Aorta (tissue), 5 donors: ENCODE measurements around the gene MEOX1. TPM values are rescaled to one million over a fixed set of nuclear protein-coding genes. Genes with fewer than 3 reads are reported as not detected.

Experiments
- ATAC-seq: fragments of 200-7000 bp; cut with Tn5 transposase; one replicate; pipeline ENCODE4 v1.9.1; 2022; ENCODE audit warnings: moderate library complexity; ENCODE audit not compliant: low FRiP score
- DNase-seq, 2 donors: peaks; one replicate each; pipeline ENCODE4 v3.0.0-alpha.2; 2020
- H3K27ac ChIP-seq, 2 donors: one replicate each; pipeline ENCODE4 v1.5.1; 2013; ENCODE audit warnings: low read length in 2 of 2, mild to moderate bottlenecking in 2 of 2, moderate library complexity in 2 of 2, control low read depth in 1 of 2, inconsistent platforms in 1 of 2, low read depth in 1 of 2
- H3K27me3 ChIP-seq, 2 donors: one replicate each; pipeline ENCODE4 v1.6.1; 2013; ENCODE audit warnings: control low read depth in 1 of 2, low read length in 1 of 2, mild to moderate bottlenecking in 1 of 2, moderate library complexity in 1 of 2; ENCODE audit not compliant: insufficient read depth in 2 of 2, control insufficient read depth in 1 of 2
- H3K36me3 ChIP-seq, 2 donors: one replicate each; pipeline ENCODE4 v1.6.1; 2013; ENCODE audit warnings: control low read depth in 1 of 2, low read length in 1 of 2, mild to moderate bottlenecking in 1 of 2; ENCODE audit not compliant: insufficient read depth in 2 of 2, control insufficient read depth in 1 of 2
- H3K4me1 ChIP-seq, 2 donors: one replicate each; pipeline ENCODE4 v1.6.1; 2013; ENCODE audit warnings: low read length in 2 of 2, control low read depth in 1 of 2, mild to moderate bottlenecking in 1 of 2, moderate library complexity in 1 of 2; ENCODE audit not compliant: insufficient read depth in 2 of 2, control insufficient read depth in 1 of 2
- H3K4me3 ChIP-seq, 2 donors: one replicate each; pipeline ENCODE4 v1.5.1; 2013; ENCODE audit warnings: low read length in 2 of 2, control low read depth in 1 of 2, mild to moderate bottlenecking in 1 of 2
- H3K9me3 ChIP-seq: one replicate; pipeline ENCODE4 v1.6.1; 2013; ENCODE audit warnings: mild to moderate bottlenecking, low read length; ENCODE audit not compliant: control insufficient read depth
- WGBS, 2 donors: extraction: QIAGEN DNeasy Blood & Tissue Kit; methylation state at CpG; one replicate each; pipeline ENCODE4 v1.1.7; 2013; 5-methylcytosine and 5-hydroxymethylcytosine counted together
- intact Hi-C, 2 donors: fragments of 100-400 bp; cut with DNase I; formaldehyde crosslinking; loops; one replicate each; pipeline versions ENCODE4 v1.14.2 to v1.15.0; 2022
- polyA plus RNA-seq, 2 donors: library from polyadenylated mRNA; stranded (reverse); fragments of 200-250 nt; gene quantifications; one replicate each; pipeline ENCODE4 v1.2.3, GENCODE V29; 2013
- total RNA-seq, 2 donors: library from RNA; stranded (reverse); fragmentation: NEBNext Ultra II Directional; extraction: Animal tissue kit (Norgen Biotek cat#: 25700); gene quantifications; one replicate each; pipeline ENCODE4 v1.2.1, GENCODE V29; 2021
- donor health status: healthy with polysubstance abuse.
- donor health status: Bipolar disorder and iron deficiency.
- donor health status: DM: no; HTN: no; CAD: no.
- donor health status: DM: no; HTN: no; CAD: no.
- donor health status: DM: yes; HTN: yes; CAD: no.

Gene MEOX1
- total and polyA plus RNA-seq, 4 donors: 0.41 to 32.9 (median 3.7) TPM

DNA sequence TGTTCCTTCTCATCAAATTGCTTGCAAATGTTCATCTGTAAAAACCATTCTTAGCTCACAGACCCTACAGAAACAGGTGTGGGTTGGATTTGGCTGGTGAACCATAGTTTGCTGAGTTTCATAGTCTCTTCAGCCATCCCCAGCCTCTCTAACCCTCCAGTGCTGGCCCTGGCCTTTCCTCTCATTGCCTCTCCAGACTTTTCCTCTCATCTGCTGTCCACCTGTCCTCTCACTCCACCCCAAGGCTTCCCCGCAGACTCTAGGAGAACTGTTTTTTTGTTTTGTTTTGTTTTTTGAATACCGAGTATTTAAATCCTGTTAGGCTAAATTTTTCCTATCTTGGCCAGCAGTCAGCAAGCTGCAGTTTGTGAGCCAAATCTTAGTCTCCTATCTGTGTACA, 41.1 kb downstream of the MEOX1 start:
- H3K27me3 ChIP-seq: no peaks in the 10 kb centered on the region
- H3K27ac ChIP-seq: no peak overlapping the region
- H3K36me3 ChIP-seq: no peaks in the 10 kb centered on the region
- H3K9me3 ChIP-seq: no peaks in the 10 kb centered on the region
- ATAC-seq (no peak), DNase-seq (no peak)
- intact Hi-C loops: no loop called here
- 14 to 16% methylated on average over 2 of the region's 2 CpGs for WGBS, 2 donors
- H3K4me3 ChIP-seq: no peak overlapping the region
- no peaks in the 10 kb centered on the region for H3K4me1 ChIP-seq

DNA sequence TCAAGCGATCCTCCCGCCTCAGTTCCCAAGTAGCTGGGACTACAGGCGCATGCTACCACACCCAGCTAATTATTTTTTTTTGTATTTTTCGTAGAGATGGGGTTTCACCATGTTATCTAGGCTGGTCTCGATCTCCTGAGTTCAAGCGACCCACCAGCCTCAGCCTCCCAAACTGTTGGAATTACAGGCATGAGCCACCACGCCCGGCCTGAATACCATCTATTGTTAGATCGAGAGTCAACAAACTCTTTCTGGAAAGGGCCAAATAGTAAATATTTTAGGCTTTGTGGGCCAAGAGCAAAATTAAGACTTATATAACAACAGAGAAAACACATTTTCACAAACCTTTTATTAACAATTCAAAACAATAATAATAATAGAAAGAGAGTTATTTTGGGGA, 41.6 kb downstream of the MEOX1 start:
- WGBS, 2 donors: 86 to 90% methylated on average over 9 of the region's 9 CpGs
- Histone ChIP-seq H3K4me1 (no peaks in the 10 kb centered on the region), H3K27ac (no peak overlapping the region), H3K9me3 (no peaks in the 10 kb centered on the region), H3K27me3 (no peaks in the 10 kb centered on the region), H3K4me3 (no peak overlapping the region), H3K36me3 (no peaks in the 10 kb centered on the region)
- no peak for DNase-seq
- ATAC-seq: no peak
- intact Hi-C loops: no loop called here

DNA sequence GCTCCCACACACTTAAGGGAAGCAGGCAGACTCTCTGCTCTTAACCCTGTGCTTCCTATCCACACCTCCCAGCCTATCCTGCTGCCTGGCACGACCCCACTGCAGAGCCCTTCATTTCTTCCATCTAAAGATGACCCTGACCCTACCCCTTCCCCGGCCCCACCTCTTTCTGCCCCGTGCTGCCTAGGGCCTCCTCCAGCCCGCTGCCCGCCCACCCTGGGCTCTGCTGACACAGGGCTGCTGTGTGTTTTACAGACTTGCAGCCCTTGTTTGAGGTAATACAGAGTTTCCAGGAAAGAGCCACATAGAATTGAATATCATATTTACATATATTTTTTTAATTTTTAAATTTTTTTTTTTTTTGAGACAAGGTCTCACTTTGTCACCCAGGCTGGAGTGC, 42.0 kb downstream of the MEOX1 start:
- DNase-seq (no peak), ATAC-seq (no peak)
- Histone ChIP-seq H3K36me3 (no peaks in the 10 kb centered on the region), H3K27ac (no peak overlapping the region), H3K27me3 (no peaks in the 10 kb centered on the region), H3K4me3 (no peak overlapping the region), H3K9me3 (no peaks in the 10 kb centered on the region), H3K4me1 (no peaks in the 10 kb centered on the region)
- WGBS, 2 donors: 85 to 91% methylated on average over 5 of the region's 5 CpGs
- intact Hi-C loops: no loop called here

DNA sequence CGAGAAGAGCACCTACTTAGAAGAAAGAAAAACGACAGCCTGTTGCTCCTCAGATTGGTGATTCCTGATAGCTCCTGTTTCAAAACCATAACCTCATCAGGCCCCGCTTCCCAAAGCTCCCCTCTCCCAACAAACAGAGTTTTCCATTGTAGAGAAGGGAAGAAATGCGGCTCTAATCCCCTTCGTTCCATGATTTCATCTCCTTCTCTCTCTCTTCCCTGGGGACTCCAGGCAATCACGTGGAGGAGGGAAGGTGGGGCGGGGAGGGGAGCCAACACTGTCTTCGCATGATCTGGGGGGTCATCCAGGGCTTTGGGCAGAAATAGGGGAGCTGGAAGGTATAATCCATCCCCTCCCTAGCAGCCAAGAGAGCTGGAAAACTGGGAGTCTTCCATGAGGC, 43.4 kb downstream of the MEOX1 start:
- H3K36me3 ChIP-seq: no peaks in the 10 kb centered on the region
- no peaks in the 10 kb centered on the region for H3K9me3 ChIP-seq
- no peak for DNase-seq
- no peak for ATAC-seq
- WGBS, 2 donors: 93 to 95% methylated on average over 8 of the region's 8 CpGs
- no peak overlapping the region for H3K4me3 ChIP-seq
- H3K27ac ChIP-seq: no peak overlapping the region
- H3K4me1 ChIP-seq: no peaks in the 10 kb centered on the region
- H3K27me3 ChIP-seq: no peaks in the 10 kb centered on the region
- intact Hi-C loops: no loop called here

DNA sequence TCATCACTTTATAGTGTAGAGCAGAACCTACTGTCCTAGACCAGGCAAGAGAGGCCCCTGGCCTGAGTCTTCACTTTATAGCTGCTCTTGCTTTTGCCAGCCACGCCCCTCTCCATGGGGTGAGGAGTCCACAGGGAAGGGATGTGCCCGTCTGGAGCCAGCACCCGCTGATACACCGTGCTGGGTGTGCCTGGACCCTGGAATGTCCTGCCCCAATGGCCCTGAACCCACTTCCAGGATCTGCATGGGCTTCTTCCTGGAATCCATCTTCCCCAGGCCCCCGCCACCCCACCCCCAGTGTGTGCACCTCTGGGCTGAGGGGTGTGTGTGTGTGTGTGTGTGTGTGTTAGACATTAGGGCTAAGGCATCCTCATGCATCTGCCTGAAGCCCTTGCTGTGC, 44.9 kb downstream of the MEOX1 start:
- intact Hi-C loops: no loop called here
- ATAC-seq: no peak
- Histone ChIP-seq H3K36me3 (no peaks in the 10 kb centered on the region), H3K4me1 (no peaks in the 10 kb centered on the region), H3K4me3 (no peak overlapping the region), H3K9me3 (no peaks in the 10 kb centered on the region), H3K27me3 (no peaks in the 10 kb centered on the region), H3K27ac (no peak overlapping the region)
- DNase-seq: no peak
- WGBS, 2 donors: 94 to 96% methylated on average over 5 of the region's 5 CpGs

DNA sequence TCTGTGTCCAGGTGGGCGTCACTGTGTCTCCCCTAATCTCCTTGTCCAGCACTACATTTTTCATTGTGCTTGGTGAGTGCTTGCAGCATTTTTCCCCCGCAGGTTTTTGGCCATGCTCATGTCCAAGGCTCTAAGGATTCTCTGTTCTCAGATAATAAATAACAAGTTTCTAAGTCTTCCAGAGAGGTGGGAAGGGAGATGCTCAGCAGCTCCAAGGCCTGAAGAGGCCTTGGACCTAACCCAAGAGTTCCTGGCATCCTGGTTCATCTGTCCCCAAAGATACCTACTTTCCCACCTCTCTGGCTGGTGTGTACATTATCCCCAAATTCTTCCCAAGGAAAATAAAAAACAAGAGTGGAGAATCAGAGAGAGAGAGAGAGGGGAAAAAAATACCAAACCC, 45.3 kb downstream of the MEOX1 start:
- H3K36me3 ChIP-seq: no peaks in the 10 kb centered on the region
- 90 to 92% methylated on average over 2 of the region's 2 CpGs for WGBS, 2 donors
- no peak for DNase-seq

DNA sequence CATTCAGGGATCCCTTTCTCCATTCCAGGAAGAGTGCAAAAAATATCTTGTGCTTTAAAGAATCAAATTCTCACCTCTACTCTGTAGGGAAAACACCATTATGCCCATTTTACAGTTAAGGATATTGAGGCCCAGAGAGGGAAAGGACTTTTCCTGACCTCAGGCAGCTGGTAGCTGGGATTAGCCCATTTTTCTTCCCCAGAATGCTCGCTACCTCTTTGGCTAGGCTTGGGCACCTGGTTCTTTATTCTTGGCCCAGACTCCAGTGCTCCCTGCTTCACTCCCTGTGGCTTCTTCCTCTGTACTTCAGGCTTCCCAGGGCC, 45.7 kb downstream of the MEOX1 start:
- 98 to 100% methylated on average over 1 of the region's 1 CpG for WGBS, 2 donors
- H3K27me3 ChIP-seq: no peaks in the 10 kb centered on the region
- DNase-seq (no peak), ATAC-seq (no peak)
- H3K9me3 ChIP-seq: peaks cover 2% of the 10 kb centered on the region
- H3K4me1 ChIP-seq: no peaks in the 10 kb centered on the region
- H3K27ac ChIP-seq: no peak overlapping the region
- no peaks in the 10 kb centered on the region for H3K36me3 ChIP-seq
- no peak overlapping the region for H3K4me3 ChIP-seq
- intact Hi-C loops: no loop called here

More for the DNA sequence above, 45.3 kb downstream of the MEOX1 start:
- Histone ChIP-seq H3K4me3 (no peak overlapping the region), H3K27me3 (no peaks in the 10 kb centered on the region), H3K4me1 (no peaks in the 10 kb centered on the region), H3K9me3 (peaks cover 2% of the 10 kb centered on the region), H3K27ac (no peak overlapping the region)
- intact Hi-C loops: no loop called here
- ATAC-seq: no peak

DNA sequence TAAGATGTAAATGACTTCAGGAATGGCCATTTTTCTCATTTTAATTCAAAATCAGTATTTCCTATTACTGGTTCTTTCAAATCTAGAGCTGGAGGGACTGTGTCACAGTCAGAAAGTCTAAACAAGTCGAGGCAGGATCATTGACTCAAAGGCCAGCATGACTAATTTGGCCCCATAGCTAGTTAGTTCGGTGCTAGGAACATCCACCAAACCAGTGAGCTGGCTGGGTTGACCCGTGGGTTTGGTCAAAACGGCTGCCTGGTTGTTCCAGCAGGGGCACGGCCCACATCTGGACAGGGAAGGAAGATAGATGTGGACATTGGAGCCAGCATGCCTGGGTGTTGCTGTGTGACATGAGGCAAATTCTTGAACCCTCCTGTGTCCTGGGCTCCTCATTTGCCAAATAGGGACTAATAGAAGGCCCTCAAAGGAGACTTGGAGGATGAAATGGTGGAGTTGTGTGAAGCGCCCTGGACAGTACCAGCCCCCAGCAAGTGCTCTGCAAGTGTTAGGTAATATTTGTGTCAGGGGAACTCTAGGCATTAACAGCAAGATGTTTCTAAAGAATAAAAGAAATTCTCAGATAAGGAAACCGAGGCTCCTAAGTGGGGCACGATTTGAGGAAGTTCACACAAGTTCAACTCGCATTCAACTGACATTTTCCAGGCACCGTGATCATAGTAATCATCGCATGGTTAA, 46.2 kb downstream of the MEOX1 start:
- 86 to 88% methylated on average over 11 of the region's 11 CpGs for WGBS, 2 donors
- H3K4me3 ChIP-seq: no peak overlapping the region
- H3K4me1 ChIP-seq: no peaks in the 10 kb centered on the region

DNA sequence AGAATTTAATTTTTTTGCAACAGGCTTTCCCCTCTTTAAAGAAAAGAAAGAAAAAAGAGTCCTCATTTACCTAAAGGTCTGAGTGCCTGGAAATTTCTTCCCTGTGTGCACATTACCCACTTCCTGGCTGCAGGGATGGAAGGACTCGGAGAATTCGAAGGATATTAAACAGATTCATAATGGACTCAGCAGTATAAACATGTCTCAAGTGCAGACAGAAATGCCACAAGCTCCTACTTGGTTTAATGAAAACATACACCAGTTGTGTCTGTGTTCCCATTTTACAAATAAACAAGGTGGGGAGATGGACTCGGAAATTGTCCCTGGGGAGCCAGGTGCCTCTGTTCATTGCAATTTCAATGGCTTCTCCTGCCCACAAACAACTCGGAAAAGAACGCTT, 47.2 kb downstream of the MEOX1 start:
- Histone ChIP-seq H3K36me3 (no peaks in the 10 kb centered on the region), H3K4me1 (no peaks in the 10 kb centered on the region), H3K4me3 (no peak overlapping the region), H3K27ac (no peak overlapping the region), H3K27me3 (no peaks in the 10 kb centered on the region), H3K9me3 (peaks cover 2% of the 10 kb centered on the region)
- WGBS, 2 donors: 75 to 81% methylated on average over 5 of the region's 5 CpGs
- no peak for ATAC-seq
- no peak for DNase-seq
- intact Hi-C loops: no loop called here

More for the DNA sequence above, 46.2 kb downstream of the MEOX1 start:
- peaks cover 2% of the 10 kb centered on the region for H3K9me3 ChIP-seq
- H3K36me3 ChIP-seq: no peaks in the 10 kb centered on the region
- no peaks in the 10 kb centered on the region for H3K27me3 ChIP-seq
- intact Hi-C loops: no loop called here
- ATAC-seq (no peak), DNase-seq (no peak)
- H3K27ac ChIP-seq: no peak overlapping the region
